GM12874 (cell line): ENCODE results near the gene C9orf57.

Experiments
- TF ChIP-seq, protein P1 (sequence below): IDR thresholded peaks from 2 replicates; pipeline ENCODE4 v1.5.1; 2011; ENCODE audit warnings: low read depth, mild to moderate bottlenecking, control low read depth, low read length, moderate library complexity; ENCODE audit not compliant: insufficient read depth

The C9orf57 gene

DNA sequence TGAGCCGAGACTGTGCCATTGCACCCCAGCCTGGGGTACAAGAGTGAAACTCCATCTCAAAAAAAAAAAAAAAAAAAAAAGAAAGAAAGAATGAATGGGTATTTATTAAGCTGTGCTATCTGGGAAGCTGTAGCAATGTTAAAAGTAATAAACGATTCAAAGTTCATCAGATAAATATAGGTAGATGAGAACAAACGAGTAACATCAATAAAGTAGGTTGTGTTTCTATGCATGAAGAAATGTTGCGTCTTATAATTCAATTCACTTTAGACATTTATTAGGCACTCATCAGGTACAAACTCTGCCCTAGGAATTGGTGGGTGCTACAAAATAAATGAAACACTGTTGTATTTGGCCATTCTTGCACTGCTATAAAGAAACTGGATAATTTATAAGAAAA is 36.8 kb downstream of the C9orf57 start:
- TF ChIP-seq, protein P1, sequence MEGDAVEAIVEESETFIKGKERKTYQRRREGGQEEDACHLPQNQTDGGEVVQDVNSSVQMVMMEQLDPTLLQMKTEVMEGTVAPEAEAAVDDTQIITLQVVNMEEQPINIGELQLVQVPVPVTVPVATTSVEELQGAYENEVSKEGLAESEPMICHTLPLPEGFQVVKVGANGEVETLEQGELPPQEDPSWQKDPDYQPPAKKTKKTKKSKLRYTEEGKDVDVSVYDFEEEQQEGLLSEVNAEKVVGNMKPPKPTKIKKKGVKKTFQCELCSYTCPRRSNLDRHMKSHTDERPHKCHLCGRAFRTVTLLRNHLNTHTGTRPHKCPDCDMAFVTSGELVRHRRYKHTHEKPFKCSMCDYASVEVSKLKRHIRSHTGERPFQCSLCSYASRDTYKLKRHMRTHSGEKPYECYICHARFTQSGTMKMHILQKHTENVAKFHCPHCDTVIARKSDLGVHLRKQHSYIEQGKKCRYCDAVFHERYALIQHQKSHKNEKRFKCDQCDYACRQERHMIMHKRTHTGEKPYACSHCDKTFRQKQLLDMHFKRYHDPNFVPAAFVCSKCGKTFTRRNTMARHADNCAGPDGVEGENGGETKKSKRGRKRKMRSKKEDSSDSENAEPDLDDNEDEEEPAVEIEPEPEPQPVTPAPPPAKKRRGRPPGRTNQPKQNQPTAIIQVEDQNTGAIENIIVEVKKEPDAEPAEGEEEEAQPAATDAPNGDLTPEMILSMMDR = no peak

DNA sequence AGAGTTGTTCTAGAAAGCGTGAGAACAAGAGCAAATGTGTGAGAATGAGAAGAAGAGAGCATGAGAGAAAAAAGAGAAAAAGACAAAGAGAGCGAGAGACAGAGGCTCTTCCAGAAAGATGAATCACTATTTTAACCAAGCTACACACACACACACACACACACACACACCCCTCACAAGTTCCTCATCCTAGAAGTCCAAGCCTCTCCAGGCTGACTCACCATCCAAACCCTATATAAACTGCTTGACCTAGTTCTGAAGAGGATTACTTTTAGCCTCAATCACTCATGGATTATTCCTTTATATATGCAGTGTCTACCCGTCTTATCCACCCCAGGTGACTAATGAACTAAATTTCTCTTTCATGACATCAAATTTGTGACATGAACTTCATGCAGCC is 37.6 kb downstream of the C9orf57 start:
- TF ChIP-seq, protein P1 = no peak

DNA sequence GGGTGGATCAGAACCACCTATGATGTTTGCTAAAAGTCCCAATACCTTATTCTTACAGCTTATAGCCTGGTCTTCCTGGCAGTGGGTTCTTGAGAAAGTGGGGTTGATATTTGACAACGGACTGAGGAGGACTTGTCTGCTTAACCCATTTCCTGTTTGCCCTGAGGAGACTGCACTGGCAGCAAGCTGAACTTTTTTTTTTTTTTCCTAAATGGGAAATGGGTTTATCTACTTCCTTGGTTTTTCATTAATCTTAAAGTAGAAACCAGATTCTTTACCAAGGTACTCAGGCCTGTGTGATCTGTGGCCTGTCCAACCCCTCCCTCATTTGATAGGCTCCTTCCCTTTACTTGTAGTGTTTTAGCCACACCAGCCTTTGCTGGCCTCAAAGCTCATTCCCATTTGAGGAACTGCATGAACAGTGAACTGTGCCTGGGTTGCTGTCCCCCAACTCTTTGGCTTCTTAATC is 47.1 kb downstream of the C9orf57 start:
- TF ChIP-seq, protein P1 = no peak

DNA sequence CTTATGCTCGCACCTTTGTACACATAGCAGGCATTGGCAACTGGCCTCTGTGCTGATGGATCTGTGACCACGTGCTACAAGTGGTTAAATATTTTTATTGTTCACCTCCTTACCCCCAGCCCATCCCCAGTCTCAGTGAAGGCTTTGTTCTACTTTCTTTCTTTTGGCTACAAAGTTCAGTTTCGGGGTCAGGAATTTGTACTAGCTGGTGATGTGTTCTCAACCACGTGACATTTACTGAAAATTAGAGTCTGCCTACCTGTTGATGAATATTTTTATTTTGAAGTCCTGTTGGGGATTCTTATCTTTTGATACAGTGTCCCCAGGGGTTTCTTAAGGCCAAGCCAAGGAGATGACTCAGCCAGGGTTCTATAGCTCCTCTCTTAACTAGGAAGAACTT is 47.8 kb downstream of the C9orf57 start:
- TF ChIP-seq, protein P1 = no peak

DNA sequence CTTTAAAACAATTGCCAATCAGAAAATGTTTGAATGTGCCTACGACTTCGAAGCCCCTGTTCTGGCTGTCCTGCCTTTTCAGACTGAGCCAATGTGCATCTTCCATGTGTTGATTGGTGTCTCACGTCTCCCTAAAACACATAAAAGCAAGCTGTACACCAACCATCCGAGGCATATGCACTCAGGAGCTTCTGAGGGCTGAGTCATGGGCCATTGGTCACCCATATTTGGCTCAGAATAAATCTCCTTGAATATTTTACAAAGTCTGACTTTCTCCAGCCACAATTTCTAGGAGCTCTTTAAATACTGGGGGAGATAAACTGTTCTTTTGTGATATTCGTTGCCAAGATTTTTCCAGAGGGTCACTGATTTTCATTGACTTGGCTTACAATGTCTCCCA is 53.9 kb downstream of the C9orf57 start:
- TF ChIP-seq, protein P1 = no peak

DNA sequence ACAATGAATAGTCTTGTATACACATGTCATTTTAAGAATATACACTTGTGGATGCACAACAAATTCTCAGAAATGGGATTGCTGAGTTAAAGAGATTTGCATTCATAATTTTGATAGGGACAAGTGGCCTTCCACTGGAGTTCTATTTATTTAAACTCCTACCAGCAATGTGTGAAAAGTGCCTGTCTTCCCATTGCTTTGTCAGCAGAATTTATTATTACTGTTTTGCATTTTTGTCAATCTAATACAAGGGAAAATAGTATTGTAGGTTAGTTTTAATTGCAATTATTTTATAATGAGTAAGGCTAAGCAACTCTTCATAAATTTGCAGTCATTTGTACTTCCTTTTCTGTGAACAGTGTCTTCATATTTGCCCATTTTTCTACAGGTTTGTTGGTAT is 55.0 kb downstream of the C9orf57 start:
- TF ChIP-seq, protein P1 = no peak
